Vein endothelial cell (primary cell): ENCODE measurements around the gene OR6C76. TPM values are rescaled to one million over a fixed set of nuclear protein-coding genes. Genes with fewer than 3 reads are reported as not detected.

Experiments used
- total RNA-seq: library from RNA; depleted of rRNA; stranded (reverse); fragments of >200 nt; gene quantifications from 2 replicates; pipeline ENCODE4 v1.2.3, GENCODE V29; 2012

OR6C76 gene
- total RNA-seq, result not detected in 2 replicates

GRCh38 chr12:55425954-55426353, at the start of gene OR6C76:
OR6C76 (plus strand) TSS chr12:55426254; CDS start chr12:55426254, 0 bp downstream.

GRCh38 chr12:55400229-55400628, 25.8 kb upstream of the OR6C76 start, which contains the start of gene OR6C65:
OR6C65 (plus strand) TSS chr12:55400529; CDS start chr12:55400529, 0 bp downstream.

GRCh38 chr12:55443776-55444175, 17.7 kb downstream of the OR6C76 start, which contains the start of gene OR6C2:
OR6C2 (plus strand) TSS chr12:55444076; CDS start chr12:55452214, 8,138 bp downstream.

GRCh38 chr12:55470088-55470829, 44.2 kb downstream of the OR6C76 start, which contains the start of gene OR6C70:
OR6C70 (minus strand) TSS chr12:55470138; CDS start chr12:55470138, 0 bp downstream.

Other genes with a start within 250 kb of the OR6C76 start
- gene OR10A7, start 205.2 kb upstream of the OR6C76 start, total RNA-seq, result not detected in 2 replicates
- not detected in 2 replicates for gene OR6C74, start 181.6 kb upstream of the OR6C76 start, total RNA-seq
- gene OR6C6, start 129.7 kb upstream of the OR6C76 start, total RNA-seq, result not detected in 2 replicates
- gene OR6C1, start 111.9 kb upstream of the OR6C76 start, total RNA-seq, result not detected in 2 replicates
- gene OR6C3, start 95.5 kb upstream of the OR6C76 start, total RNA-seq, result not detected in 2 replicates
- not detected in 2 replicates for gene OR6C75, start 63.3 kb upstream of the OR6C76 start, total RNA-seq
- not detected in 2 replicates for gene OR6C65, start 25.7 kb upstream of the OR6C76 start, total RNA-seq
- not detected in 2 replicates for gene OR6C2, start 17.8 kb downstream of the OR6C76 start, total RNA-seq
- not detected in 2 replicates for gene OR6C70, start 43.9 kb downstream of the OR6C76 start, total RNA-seq
- not detected in 2 replicates for gene OR6C68, start 66.1 kb downstream of the OR6C76 start, total RNA-seq
- gene OR6C4, start 123.3 kb downstream of the OR6C76 start, total RNA-seq, result not detected in 2 replicates
- gene OR2AP1, start 146.2 kb downstream of the OR6C76 start, total RNA-seq, result not detected in 2 replicates
- gene OR10P1, start 210.6 kb downstream of the OR6C76 start, total RNA-seq, result not detected in 2 replicates